Panc1 (cell line): ENCODE results near the gene P2RX4. TPM values are rescaled to one million over a fixed set of nuclear protein-coding genes. Genes with fewer than 3 reads are reported as not detected.

Source experiments
- ATAC-seq: fragments of 200-7000 bp; cut with Tn5 transposase; 2 replicates; pipeline ENCODE4 v1.9.1; 2020; ENCODE audit warnings: mild to moderate bottlenecking, moderate library complexity
- BruUV-seq: library from RNA; stranded (reverse); fragments of 400-500 nt; replicated peaks from 2 replicates; lab custom pipeline; 2021; lab: Mats Ljungman, UMichigan
- CTCF ChIA-PET: fragments of 300-600 bp; sonication (Branson Sonifier 250); formaldehyde crosslinking; loops from one replicate; lab custom pipeline; 2022; ENCODE audit warnings: antibody characterized with exemption; lab: Charles Lee
- POLR2A ChIA-PET: fragments of 300-600 bp; sonication (Branson Sonifier 250); formaldehyde crosslinking; loops from one replicate; lab custom pipeline; 2022; ENCODE audit warnings: antibody characterized with exemption; lab: Charles Lee
- DNase-seq: peaks from one replicate; pipeline ENCODE4 v3.0.0-alpha.2; 2010; ENCODE audit warnings: low read depth, low spot score
- H3K27ac ChIP-seq: 2 replicates; pipeline ENCODE4 v1.5.1; 2011; ENCODE audit warnings: mild to moderate bottlenecking, low read length, inconsistent platforms
- H3K27me3 ChIP-seq: fragments of 200-500 bp; sonication (Bioruptor generic); 2 replicates; pipeline ENCODE4 v1.6.0; 2014; ENCODE audit warnings: low read length, inconsistent platforms; ENCODE audit not compliant: control insufficient read depth, insufficient read depth
- H3K36me3 ChIP-seq: fragments of 200-500 bp; sonication (Bioruptor generic); 2 replicates; pipeline ENCODE4 v1.5.1; 2014; ENCODE audit warnings: inconsistent platforms, mild to moderate bottlenecking, low read length, moderate library complexity; ENCODE audit not compliant: control insufficient read depth, insufficient read depth
- H3K4me1 ChIP-seq: 2 replicates; pipeline ENCODE4 v1.5.1; 2011; ENCODE audit warnings: inconsistent platforms, mild to moderate bottlenecking, low read length, moderate library complexity; ENCODE audit not compliant: control insufficient read depth, insufficient read depth
- H3K4me3 ChIP-seq, 2 experiments: 2 replicates each; pipeline ENCODE4 v1.5.1; 2011 to 2012; ENCODE audit warnings: low read depth in 2 of 2, low read length in 2 of 2, mild to moderate bottlenecking in 2 of 2, inconsistent platforms in 1 of 2, moderate library complexity in 1 of 2
- H3K9me3 ChIP-seq: fragments of 200-500 bp; sonication (Bioruptor generic); 2 replicates; pipeline ENCODE4 v1.5.1; 2014; ENCODE audit warnings: low read depth, mild to moderate bottlenecking, inconsistent platforms, low read length, moderate library complexity; ENCODE audit not compliant: control insufficient read depth, insufficient read depth
- CTCF ChIP-seq: fragments of 450-650 bp; IDR thresholded peaks from 2 replicates; pipeline ENCODE4 v1.5.1; 2017; ENCODE audit warnings: mild to moderate bottlenecking
- POLR2AphosphoS5 ChIP-seq: IDR thresholded peaks from 2 replicates; pipeline ENCODE4 v1.6.1; 2012; ENCODE audit warnings: mild to moderate bottlenecking, low read depth, low read length, moderate library complexity
- REST ChIP-seq, 2 experiments: IDR thresholded peaks; 2 replicates each; pipeline ENCODE4 v1.6.1; 2011 to 2012; ENCODE audit warnings: low read depth in 2 of 2, control low read depth in 1 of 2, low read length in 1 of 2, mild to moderate bottlenecking in 1 of 2, moderate library complexity in 1 of 2; ENCODE audit not compliant: insufficient read depth in 1 of 2
- SIN3A ChIP-seq: IDR thresholded peaks from 2 replicates; pipeline ENCODE4 v1.6.1; 2012; ENCODE audit warnings: low read depth, mild to moderate bottlenecking, low read length, moderate library complexity, borderline replicate concordance; ENCODE audit not compliant: insufficient read depth
- TCF7L2 ChIP-seq: IDR thresholded peaks from 2 replicates; pipeline ENCODE4 v1.6.1; 2011; ENCODE audit warnings: mild to moderate bottlenecking, low read depth, low read length, inconsistent platforms
- in situ Hi-C: cut with HindIII; loops from 2 replicates; pipeline ENCODE4 v1.10.0; 2016; ENCODE audit warnings: low sequenced_read_pairs, low pct_unique_long_range_greater_than_20kb
- intact Hi-C: fragments of 100-400 bp; cut with micrococcal nuclease; formaldehyde crosslinking; loops from one replicate; pipeline ENCODE4 v1.10.0; 2022; ENCODE audit not compliant: unreplicated experiment
- total RNA-seq: library from RNA; stranded (reverse); gene quantifications from one replicate; pipeline ENCODE4 v1.2.1, GENCODE V29; 2021; ENCODE audit not compliant: unreplicated experiment

The P2RX4 gene
- total RNA-seq, 1 experiment from 2014 or later = 12.4 TPM

- H3K9me3 ChIP-seq = no peaks in the 10 kb centered on the region
- no peaks in the 10 kb centered on the region for H3K36me3 ChIP-seq
- no peak for DNase-seq
- in situ Hi-C loops = no loop called here
- no peak overlapping the region for H3K4me3 ChIP-seq
- peak; percentile 47 for ATAC-seq
- intact Hi-C loops = loop anchor here (1.0 kb wide), 1 partner anchor 170 kb away; no protein-coding TSS in a partner anchor
- TF ChIP-seq TCF7L2 (no peak), POLR2AphosphoS5 (no peak), REST (IDR thresholded peaks at IDR 0.05; ENCODE audit: insufficient read depth in 1 of 2, low read depth in 2 of 2, low read length in 1 of 2) (no peak), SIN3A (no peak), CTCF (0 out of 2 replicates have a peak, but pooled peaks have one; percentile 29)
- H3K27me3 ChIP-seq = no peaks in the 10 kb centered on the region
- BruUV-seq = no TSS peak
- no peak overlapping the region for H3K27ac ChIP-seq
- no peaks in the 10 kb centered on the region for H3K4me1 ChIP-seq
- CTCF ChIA-PET = no interaction called here
- POLR2A ChIA-PET = no interaction called here
Observed at GRCh38 chr12:121230538-121230907, 20.6 kb downstream of the P2RX4 start.

- Histone ChIP-seq H3K36me3 (no peaks in the 10 kb centered on the region), H3K27ac (no peak overlapping the region), H3K27me3 (no peaks in the 10 kb centered on the region), H3K4me1 (no peaks in the 10 kb centered on the region), H3K4me3 (no peak overlapping the region), H3K9me3 (no peaks in the 10 kb centered on the region)
- no TSS peak for BruUV-seq
- no peak for DNase-seq
- intact Hi-C loops (no loop called here), in situ Hi-C loops (no loop called here)
- ChIA-PET POLR2A (no interaction called here), CTCF (no interaction called here)
- 0 out of 2 replicates have a peak, but pooled peaks have one; percentile 8 for ATAC-seq
- no peak for TF ChIP-seq TCF7L2
- peak; percentile 51; the same call in 1 of the 2 replicates for TF ChIP-seq POLR2AphosphoS5
Observed at GRCh38 chr12:121232163-121232562, 22.2 kb downstream of the P2RX4 start.

GRCh38 chr12:121232977-121233627 lies 23.2 kb downstream of the P2RX4 start:
- CTCF ChIA-PET = interaction anchor here (0.5 to 0.6 kb wide), 2 partner anchors 204 to 210 kb away, joined by 3 read pairs; no protein-coding TSS in a partner anchor
- BruUV-seq = no TSS peak
- Histone ChIP-seq H3K27me3 (no peaks in the 10 kb centered on the region), H3K36me3 (no peaks in the 10 kb centered on the region), H3K27ac (no peak overlapping the region), H3K4me1 (no peaks in the 10 kb centered on the region), H3K9me3 (no peaks in the 10 kb centered on the region), H3K4me3 (no peak overlapping the region)
- TF ChIP-seq SIN3A (no peak), POLR2AphosphoS5 (no peak), REST (IDR thresholded peaks at IDR 0.05; ENCODE audit: insufficient read depth in 1 of 2, low read depth in 2 of 2, low read length in 1 of 2) (no peak), TCF7L2 (no peak), CTCF (no peak)
- intact Hi-C loops = no loop called here
- no peak for DNase-seq
- in situ Hi-C loops = no loop called here
- POLR2A ChIA-PET = no interaction called here
- ATAC-seq = no peak
